GM06990 (cell line): ENCODE measurements around the gene OCA2.
A peak's percentile ranks its signal among the peaks of the same experiment; 100 is the strongest.
"Not testable (repeated sequence)": the region's sequence is repeated elsewhere in the genome, so short reads cannot be mapped to it uniquely, and the experiment has no call there.

Experiments
- DNase-seq: peaks from one replicate; pipeline ENCODE4 v3.0.0-alpha.2; 2011; ENCODE audit not compliant: insufficient read length; ENCODE audit errors: extremely low read depth
- H3K27me3 ChIP-seq: replicated peaks from 2 replicates; pipeline ENCODE4 v1.6.0; 2011; ENCODE audit warnings: low read length; ENCODE audit not compliant: control insufficient read depth, insufficient read depth
- H3K36me3 ChIP-seq: 2 replicates; pipeline ENCODE4 v1.5.1; 2011; ENCODE audit warnings: low read length; ENCODE audit not compliant: control insufficient read depth, insufficient read depth
- H3K4me3 ChIP-seq: replicated peaks from 2 replicates; pipeline ENCODE4 v1.5.1; 2011; ENCODE audit warnings: low read depth, mild to moderate bottlenecking, control low read depth, low read length
- CTCF ChIP-seq: IDR thresholded peaks from 2 replicates; pipeline ENCODE4 v1.5.1; 2011; ENCODE audit warnings: low read length, control low read depth, mild to moderate bottlenecking, inconsistent platforms; ENCODE audit not compliant: insufficient read depth, poor library complexity, severe bottlenecking

Gene OCA2

GRCh38 chr15:28098766-28099554 lies at the start of gene OCA2:
Gene OCA2, minus strand, starts transcription at chr15:28099315. Its CDS starts 17,441 bp downstream, at chr15:28081874.
- H3K4me3 ChIP-seq = no peak within 1 kb of the TSS
- H3K36me3 ChIP-seq = no peaks in the 10 kb centered on the region
- H3K27me3 ChIP-seq = peaks cover 3% of the 10 kb centered on the region
- TF ChIP-seq CTCF = peak; percentile 30
- DNase-seq = no peak

DNA sequence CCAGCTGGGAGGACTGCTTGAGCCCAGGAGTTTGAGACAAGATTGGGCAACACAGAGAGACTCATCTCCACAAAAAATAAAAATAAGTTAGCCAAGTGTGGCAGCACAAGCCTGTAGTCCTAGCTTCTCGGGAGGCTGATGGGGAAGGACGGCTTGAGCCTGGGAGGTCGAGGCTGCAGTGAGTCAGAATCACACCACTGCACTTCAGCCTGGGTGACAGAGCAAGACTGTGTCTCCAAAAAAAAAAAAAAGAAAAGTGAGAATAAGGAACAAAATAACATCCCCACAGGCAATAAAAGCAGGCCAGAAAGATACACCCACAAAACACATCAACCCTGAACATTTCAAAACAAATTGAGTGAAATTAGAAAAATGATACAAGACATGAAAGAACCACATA lies 48.7 kb upstream of the OCA2 start:
- no peak for TF ChIP-seq CTCF
- Histone ChIP-seq H3K4me3 (no peak overlapping the region), H3K27me3 (no peaks in the 10 kb centered on the region), H3K36me3 (peaks cover 5% of the 10 kb centered on the region)
- DNase-seq = no peak

DNA sequence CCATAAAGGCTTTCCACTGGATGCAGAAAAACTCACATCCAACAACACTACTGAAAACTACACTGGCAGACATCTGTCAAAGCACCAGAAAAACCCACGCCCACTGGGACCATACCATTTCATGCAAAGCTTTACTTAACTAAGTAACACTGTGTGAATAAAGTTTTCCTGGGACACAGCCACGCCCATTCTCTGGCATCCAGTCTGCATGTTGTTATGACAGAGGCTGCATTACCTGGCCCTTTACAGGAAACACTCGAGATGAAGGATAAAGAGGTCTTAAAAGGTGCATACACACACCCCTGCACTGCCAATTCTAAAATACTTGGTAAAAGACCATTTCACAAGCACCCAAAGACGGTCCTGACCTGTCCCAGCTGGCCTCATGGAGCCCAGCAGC lies 46.3 kb upstream of the OCA2 start:
- not testable (repeated sequence) for H3K4me3 ChIP-seq, DNase-seq, H3K27me3 ChIP-seq, H3K36me3 ChIP-seq

DNA sequence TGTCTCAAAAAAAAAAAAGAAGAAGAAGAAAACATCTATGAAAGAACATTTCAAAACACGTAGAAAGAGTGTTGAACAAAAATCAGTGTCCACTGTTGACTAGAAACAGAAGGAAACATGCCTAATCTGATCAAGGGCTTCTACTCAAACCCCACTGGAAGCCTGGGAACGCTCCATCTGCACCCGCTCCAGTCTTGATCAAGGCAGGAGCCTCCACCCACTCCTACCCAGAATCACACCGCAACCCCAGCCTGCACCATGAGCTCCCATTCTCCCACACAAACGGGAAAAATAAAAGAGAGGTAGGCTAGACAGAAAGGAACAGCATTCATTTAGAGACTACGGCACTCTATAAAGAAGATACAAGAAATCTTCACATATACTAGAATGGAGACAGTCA lies 40.9 kb upstream of the OCA2 start:
- H3K4me3 ChIP-seq = no peak overlapping the region
- DNase-seq = no peak
- H3K36me3 ChIP-seq = peaks cover 8% of the 10 kb centered on the region
- no peaks in the 10 kb centered on the region for H3K27me3 ChIP-seq
- no peak for TF ChIP-seq CTCF

- not testable (repeated sequence) for H3K27me3 ChIP-seq, DNase-seq, H3K4me3 ChIP-seq, H3K36me3 ChIP-seq
Measured at GRCh38 chr15:28137408-28138039, 38.4 kb upstream of the OCA2 start.

DNA sequence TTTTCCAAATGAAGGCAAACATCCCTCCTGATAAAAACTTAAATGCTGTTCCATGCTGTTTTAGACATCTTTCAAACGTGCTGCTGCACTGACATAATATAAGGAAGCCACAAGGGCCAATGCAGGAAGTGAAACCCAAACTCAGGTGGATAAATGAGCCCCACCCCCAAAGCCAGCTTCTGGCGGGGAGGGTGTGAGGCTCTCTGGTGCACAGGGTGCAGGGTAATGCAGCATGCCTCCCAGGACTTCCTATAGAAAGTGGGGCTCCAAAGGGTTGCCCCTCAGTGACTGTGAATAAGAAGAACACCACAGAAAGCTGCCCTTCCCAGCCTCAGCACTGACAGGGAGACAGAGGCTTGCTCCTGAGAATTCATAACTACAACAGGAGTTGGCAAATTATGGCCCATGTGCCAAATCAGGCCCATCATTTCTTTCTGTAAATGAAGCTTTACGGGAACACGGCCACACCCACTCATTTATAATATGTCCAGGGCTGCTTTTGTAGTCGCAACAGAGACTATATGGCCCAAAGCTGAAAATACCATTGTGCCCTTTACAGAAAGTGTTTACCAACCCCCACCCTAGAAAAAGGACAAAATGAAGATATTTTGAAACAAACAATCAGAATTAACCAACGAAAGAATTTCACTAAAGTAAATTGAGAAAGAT lies 37.3 kb upstream of the OCA2 start:
- H3K4me3 ChIP-seq, H3K36me3 ChIP-seq, H3K27me3 ChIP-seq, DNase-seq: not testable (repeated sequence)

GRCh38 chr15:28133281-28133680 lies 34.2 kb upstream of the OCA2 start:
- DNase-seq = no peak
- Histone ChIP-seq H3K36me3 (peaks cover 8% of the 10 kb centered on the region), H3K4me3 (no peak overlapping the region), H3K27me3 (no peaks in the 10 kb centered on the region)
- no peak for TF ChIP-seq CTCF
